ENCODE measurements around the gene CST7.

DNA sequence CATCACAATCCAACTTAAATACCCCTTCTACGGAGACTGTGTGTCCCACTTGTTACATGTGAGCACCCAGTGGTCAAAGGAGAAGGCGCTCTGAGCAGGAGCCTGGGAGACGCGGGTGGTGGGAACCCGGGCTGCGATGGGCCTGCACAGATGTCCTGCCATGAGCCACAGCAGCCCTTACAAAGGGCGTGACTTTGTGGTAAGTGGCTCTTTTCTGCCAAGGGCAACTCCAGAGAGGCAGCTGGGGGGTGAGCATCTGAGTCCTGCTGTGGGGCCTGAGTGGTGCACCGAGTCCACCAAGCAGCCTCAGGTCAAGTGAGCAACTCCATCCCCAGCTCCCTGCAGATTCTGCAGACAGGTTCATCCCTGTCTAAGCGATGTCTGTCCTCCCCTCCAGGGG lies 33.6 kb upstream of the CST7 start:
- no peak for TF ChIP-seq POLR2A (IDR thresholded peaks at IDR 0.05)
- TF ChIP-seq, protein P1, sequence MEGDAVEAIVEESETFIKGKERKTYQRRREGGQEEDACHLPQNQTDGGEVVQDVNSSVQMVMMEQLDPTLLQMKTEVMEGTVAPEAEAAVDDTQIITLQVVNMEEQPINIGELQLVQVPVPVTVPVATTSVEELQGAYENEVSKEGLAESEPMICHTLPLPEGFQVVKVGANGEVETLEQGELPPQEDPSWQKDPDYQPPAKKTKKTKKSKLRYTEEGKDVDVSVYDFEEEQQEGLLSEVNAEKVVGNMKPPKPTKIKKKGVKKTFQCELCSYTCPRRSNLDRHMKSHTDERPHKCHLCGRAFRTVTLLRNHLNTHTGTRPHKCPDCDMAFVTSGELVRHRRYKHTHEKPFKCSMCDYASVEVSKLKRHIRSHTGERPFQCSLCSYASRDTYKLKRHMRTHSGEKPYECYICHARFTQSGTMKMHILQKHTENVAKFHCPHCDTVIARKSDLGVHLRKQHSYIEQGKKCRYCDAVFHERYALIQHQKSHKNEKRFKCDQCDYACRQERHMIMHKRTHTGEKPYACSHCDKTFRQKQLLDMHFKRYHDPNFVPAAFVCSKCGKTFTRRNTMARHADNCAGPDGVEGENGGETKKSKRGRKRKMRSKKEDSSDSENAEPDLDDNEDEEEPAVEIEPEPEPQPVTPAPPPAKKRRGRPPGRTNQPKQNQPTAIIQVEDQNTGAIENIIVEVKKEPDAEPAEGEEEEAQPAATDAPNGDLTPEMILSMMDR (IDR thresholded peaks at IDR 0.05) = no peak

Measured in right lobe of liver (tissue), 4 donors.